GM23338 (cell line): ENCODE data around the gene PRDM10. TPM values are rescaled to one million over a fixed set of nuclear protein-coding genes. Genes with fewer than 3 reads are reported as not detected.

Experiments used
- CREB1 ChIP-seq: fragments of 250-450 bp; sonication (Bioruptor Pico); IDR thresholded peaks from 2 replicates; pipeline ENCODE4 v1.5.0; 2020; ENCODE audit warnings: low read depth, mild to moderate bottlenecking, moderate library complexity
- CTCF ChIP-seq, 2 experiments: fragments of 200-600 bp in 1 of 2; sonication (generic) in 1 of 2; conservative IDR thresholded peaks; 2 replicates each; pipeline versions ENCODE4 v1.5.1 to v1.6.1; 2016 to 2017; ENCODE audit warnings: antibody characterized with exemption in 2 of 2, low read depth in 2 of 2, mild to moderate bottlenecking in 2 of 2, moderate library complexity in 1 of 2
- ETS1 ChIP-seq: IDR thresholded peaks from 2 replicates; pipeline ENCODE4 v1.6.1; 2016; ENCODE audit warnings: antibody characterized with exemption
- EZH2phosphoT487 ChIP-seq: fragments of 200-600 bp; sonication (generic); IDR thresholded peaks from one replicate; pipeline ENCODE4 v1.8.1; 2018; ENCODE audit warnings: antibody characterized with exemption; ENCODE audit not compliant: unreplicated experiment
- JUNB ChIP-seq: IDR thresholded peaks from one replicate; pipeline ENCODE4 v1.6.1; 2016; ENCODE audit warnings: antibody characterized with exemption; ENCODE audit not compliant: unreplicated experiment
- NANOG ChIP-seq: IDR thresholded peaks from 2 replicates; pipeline ENCODE4 v1.6.1; 2016; ENCODE audit warnings: antibody characterized with exemption, borderline replicate concordance
- POLR2AphosphoS5 ChIP-seq: IDR thresholded peaks from 2 replicates; pipeline ENCODE4 v1.6.1; 2016; ENCODE audit warnings: antibody characterized with exemption, low read depth
- STAT1 ChIP-seq: IDR thresholded peaks from one replicate; pipeline ENCODE4 v1.6.1; 2016; ENCODE audit warnings: antibody characterized with exemption; ENCODE audit not compliant: unreplicated experiment
- ZNF114 ChIP-seq: fragments of 250-450 bp; sonication (Bioruptor Pico); IDR thresholded peaks from 2 replicates; pipeline ENCODE4 v1.5.0; 2020; ENCODE audit warnings: mild to moderate bottlenecking, moderate library complexity
- ZNF331 ChIP-seq: fragments of 250-450 bp; sonication (Bioruptor Pico); IDR thresholded peaks from 2 replicates; pipeline ENCODE4 v1.5.0; 2020; ENCODE audit warnings: low read depth, mild to moderate bottlenecking, moderate library complexity
- ZNF462 ChIP-seq: fragments of 250-450 bp; sonication (Bioruptor Pico); IDR thresholded peaks from 2 replicates; pipeline ENCODE4 v1.5.0; 2020; ENCODE audit warnings: mild to moderate bottlenecking, moderate library complexity
- polyA plus RNA-seq: library from polyadenylated mRNA; unstranded; fragments of >200 nt; fragmentation: Nextera tagmentation; extraction: Ambion mirVana; gene quantifications from 2 replicates; pipeline ENCODE4 v1.2.1, GENCODE V29; 2016
- total RNA-seq: library from RNA; depleted of rRNA; stranded (reverse); fragments of >200 nt; shearing (Covaris generic); gene quantifications from 2 replicates; pipeline ENCODE4 v1.2.3, GENCODE V29; 2014

PRDM10 gene
- total and polyA plus RNA-seq, 2 experiments from 2014 or later, result 5.2 to 14.9 TPM

GRCh38 chr11:130040281-130040940 lies 37.8 kb upstream of the PRDM10 start (continued):
- TF ChIP-seq ZNF462 (CRISPR knock-in tag) (no peak), JUNB (no peak), CTCF (conservative IDR thresholded peaks at IDR 0.05; ENCODE audit: low read depth in 2 of 2) (no peak), POLR2AphosphoS5 (no peak), STAT1 (no peak), EZH2phosphoT487 (no peak), CREB1 (CRISPR knock-in tag) (no peak), ETS1 (no peak), NANOG (no peak), ZNF331 (no peak), ZNF114 (no peak)
